NT2/D1 (cell line): Measurements from ENCODE around the gene IL1R2.
"Not testable (repeated sequence)": the region's sequence is repeated elsewhere in the genome, so short reads cannot be mapped to it uniquely, and the experiment has no call there.

Source experiments
- DNase-seq: peaks from one replicate; pipeline ENCODE4 v3.0.0-alpha.2; 2011; ENCODE audit warnings: low read depth, low spot score
- H3K27me3 ChIP-seq: 2 replicates; pipeline ENCODE4 v1.6.0; 2011; ENCODE audit warnings: mild to moderate bottlenecking; ENCODE audit not compliant: insufficient read length, insufficient read depth
- H3K36me3 ChIP-seq: 2 replicates; pipeline ENCODE4 v1.6.1; 2011; ENCODE audit warnings: mild to moderate bottlenecking, low read length, mixed read lengths; ENCODE audit not compliant: insufficient read depth, insufficient read length
- H3K4me1 ChIP-seq: 2 replicates; pipeline ENCODE4 v1.5.1; 2011; ENCODE audit not compliant: insufficient read depth, insufficient read length
- H3K4me3 ChIP-seq: 2 replicates; pipeline ENCODE4 v1.5.1; 2011; ENCODE audit warnings: low read depth; ENCODE audit not compliant: insufficient read length
- H3K9ac ChIP-seq: 2 replicates; pipeline ENCODE4 v1.6.0; 2011; ENCODE audit warnings: low read depth; ENCODE audit not compliant: insufficient read length
- H3K9me3 ChIP-seq: 2 replicates; pipeline ENCODE4 v1.5.1; 2011; ENCODE audit warnings: mild to moderate bottlenecking, low read length; ENCODE audit not compliant: insufficient read depth
- SUZ12 ChIP-seq: IDR thresholded peaks from 2 replicates; pipeline ENCODE4 v1.6.1; 2011; ENCODE audit not compliant: insufficient read length, insufficient read depth; ENCODE audit errors: extremely low read depth
- YY1 ChIP-seq: IDR thresholded peaks from 2 replicates; pipeline ENCODE4 v1.6.1; 2011; ENCODE audit not compliant: insufficient read length, insufficient read depth
- ZNF274 ChIP-seq: IDR thresholded peaks from 2 replicates; pipeline ENCODE4 v1.6.1; 2011; ENCODE audit warnings: mild to moderate bottlenecking, low read depth, low read length

Gene IL1R2

GRCh38 chr2:102062802-102063201 lies 71.0 kb downstream of the IL1R2 start:
- Histone ChIP-seq H3K9me3 (peaks cover 10% of the 10 kb centered on the region; the same call in 1 of the 2 replicates), H3K36me3 (no peaks in the 10 kb centered on the region), H3K4me3 (no peak overlapping the region), H3K27me3 (peaks cover 34% of the 10 kb centered on the region), H3K4me1 (peaks cover 29% of the 10 kb centered on the region), H3K9ac (no peak overlapping the region)
- no peak for DNase-seq
- TF ChIP-seq YY1 (no peak), ZNF274 (no peak), SUZ12 (no peak)

GRCh38 chr2:102063487-102063911 lies 71.7 kb downstream of the IL1R2 start:
- no peak for DNase-seq
- Histone ChIP-seq H3K36me3 (no peaks in the 10 kb centered on the region), H3K27me3 (peaks cover 33% of the 10 kb centered on the region), H3K4me3 (no peak overlapping the region), H3K9ac (no peak overlapping the region), H3K4me1 (peaks cover 26% of the 10 kb centered on the region), H3K9me3 (peaks cover 10% of the 10 kb centered on the region; the same call in 1 of the 2 replicates)
- TF ChIP-seq YY1 (no peak), SUZ12 (no peak), ZNF274 (no peak)

GRCh38 chr2:102063941-102064678 lies 72.3 kb downstream of the IL1R2 start:
- peak overlapping the region; percentile 29 for H3K9ac ChIP-seq

GRCh38 chr2:102064679-102065674 lies 73.2 kb downstream of the IL1R2 start:
- Histone ChIP-seq H3K36me3 (no peaks in the 10 kb centered on the region), H3K4me3 (no peak overlapping the region), H3K9ac (no peak overlapping the region), H3K4me1 (peaks cover 26% of the 10 kb centered on the region), H3K27me3 (peaks cover 18% of the 10 kb centered on the region), H3K9me3 (peaks cover 10% of the 10 kb centered on the region; the same call in 1 of the 2 replicates)
- DNase-seq: no peak
- TF ChIP-seq YY1 (no peak), SUZ12 (no peak), ZNF274 (no peak)

More at GRCh38 chr2:102063941-102064678, 72.3 kb downstream of the IL1R2 start:
- peaks cover 26% of the 10 kb centered on the region for H3K4me1 ChIP-seq
- peak; percentile 42 for DNase-seq
- no peaks in the 10 kb centered on the region for H3K36me3 ChIP-seq
- TF ChIP-seq ZNF274: no peak
- no peak for TF ChIP-seq SUZ12
- TF ChIP-seq YY1: no peak
- H3K4me3 ChIP-seq: no peak overlapping the region
- peaks cover 27% of the 10 kb centered on the region for H3K27me3 ChIP-seq
- peaks cover 10% of the 10 kb centered on the region; the same call in 1 of the 2 replicates for H3K9me3 ChIP-seq

- TF ChIP-seq SUZ12 (no peak), YY1 (no peak), ZNF274 (no peak)
- Histone ChIP-seq H3K9ac (no peak overlapping the region), H3K4me1 (peaks cover 26% of the 10 kb centered on the region), H3K36me3 (no peaks in the 10 kb centered on the region), H3K27me3 (peaks cover 10% of the 10 kb centered on the region), H3K9me3 (peaks cover 10% of the 10 kb centered on the region; the same call in 1 of the 2 replicates), H3K4me3 (no peak overlapping the region)
- no peak for DNase-seq
Observed at GRCh38 chr2:102065675-102066252, 74.0 kb downstream of the IL1R2 start.

GRCh38 chr2:102066554-102066953 lies 74.8 kb downstream of the IL1R2 start:
- peaks cover 22% of the 10 kb centered on the region for H3K4me1 ChIP-seq
- TF ChIP-seq SUZ12 (no peak), YY1 (no peak), ZNF274 (no peak)
- H3K4me3 ChIP-seq: no peak overlapping the region

GRCh38 chr2:102068126-102068525 lies 76.4 kb downstream of the IL1R2 start:
- not testable (repeated sequence) for H3K4me3 ChIP-seq, DNase-seq, H3K9ac ChIP-seq, H3K36me3 ChIP-seq, H3K27me3 ChIP-seq
- peaks cover 10% of the 10 kb centered on the region; the same call in 1 of the 2 replicates for H3K9me3 ChIP-seq
- H3K4me1 ChIP-seq: peaks cover 22% of the 10 kb centered on the region

More at GRCh38 chr2:102066554-102066953, 74.8 kb downstream of the IL1R2 start:
- Histone ChIP-seq H3K27me3 (peaks cover 3% of the 10 kb centered on the region), H3K9ac (no peak overlapping the region), H3K9me3 (peaks cover 10% of the 10 kb centered on the region; the same call in 1 of the 2 replicates), H3K36me3 (no peaks in the 10 kb centered on the region)
- no peak for DNase-seq
